ENCODE measurements around the gene DTNA.

GRCh38 chr18:34749721-34750120 is 39.6 kb downstream of the DTNA start:
- TF ChIP-seq LEF1 (IDR thresholded peaks at IDR 0.05; ENCODE audit: borderline replicate concordance) = no peak
- TF ChIP-seq PKNOX1 (IDR thresholded peaks at IDR 0.05) = no peak
- no peak for TF ChIP-seq FOXK2 (IDR thresholded peaks at IDR 0.05)
- no peak for TF ChIP-seq SUZ12 (IDR thresholded peaks at IDR 0.05)

Data from HEK293T (cell line).